ENCODE results near the gene LRTM1. TPM values are rescaled to one million over a fixed set of nuclear protein-coding genes. Genes with fewer than 3 reads are reported as not detected.

Gene LRTM1
- total RNA-seq, 6 experiments from 2014 or later, result not detected

GRCh38 chr3:54870423-54870822 lies 57.4 kb downstream of the LRTM1 start:
- Mint-ChIP-seq H3K27ac (peak overlapping the region; percentile 84), H3K4me1 (ENCODE audit: low read depth) (peaks cover 57% of the 10 kb centered on the region), H3K4me3 (peak overlapping the region; percentile 33; the same call in 1 of the 2 replicates), H3K9me3 (no peaks in the 10 kb centered on the region), H3K27me3 (ENCODE audit: insufficient read depth) (no peaks in the 10 kb centered on the region; the same call in none of the 2 replicates), H3K36me3 (ENCODE audit: low read depth) (no peaks in the 10 kb centered on the region)
- peak; percentile 97 for DNase-seq
- TF ChIP-seq CTCF (IDR thresholded peaks at IDR 0.05), result peak; percentile 83
